ENCODE measurements around the gene MTCH1.

MTCH1 gene

DNA sequence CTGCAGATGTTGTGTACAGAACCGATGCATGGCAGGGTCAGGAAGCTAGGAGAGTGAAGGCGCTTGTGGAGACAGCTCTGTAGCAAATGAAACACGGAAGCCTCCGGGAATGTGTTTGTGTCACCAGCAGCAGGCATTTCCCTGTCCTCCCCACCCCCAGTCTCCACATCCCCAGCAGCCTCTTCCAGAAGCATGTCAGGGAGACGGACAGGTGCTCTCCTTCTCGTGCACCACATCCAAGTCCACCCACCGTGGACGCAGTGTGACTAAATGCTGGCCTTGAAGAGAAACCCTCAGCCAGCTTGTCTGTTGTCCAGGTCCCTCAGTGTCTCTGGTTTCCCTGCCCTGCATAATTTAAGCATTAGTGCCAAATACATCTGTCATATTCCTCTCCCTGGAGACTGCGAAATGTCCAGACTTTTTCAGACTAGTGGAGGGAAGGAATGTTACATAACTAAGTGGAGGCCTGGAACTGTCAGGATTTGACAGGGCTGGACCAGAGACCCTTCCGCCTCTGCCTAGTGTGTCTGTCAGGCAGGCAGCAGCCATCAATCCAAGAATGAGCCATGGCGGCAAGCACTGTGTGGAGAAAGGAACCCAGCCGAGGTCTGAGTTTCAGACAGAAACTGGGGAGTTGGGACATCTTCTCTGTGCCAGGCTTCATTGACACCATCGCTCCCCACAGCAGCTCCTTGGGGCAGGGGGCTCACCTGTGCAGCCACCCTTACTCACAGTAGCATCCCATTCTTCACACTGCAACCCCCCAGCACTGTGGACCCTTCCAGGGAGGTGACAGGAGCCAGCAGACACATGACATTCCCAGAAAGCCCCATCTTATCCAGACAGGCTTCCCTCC is 58.1 kb downstream of the MTCH1 start:
- Mint-ChIP-seq H3K4me1 (ENCODE audit: low read depth) (peaks cover 23% of the 10 kb centered on the region), H3K27me3 (no peaks in the 10 kb centered on the region), H3K36me3 (ENCODE audit: low read depth) (peaks cover 37% of the 10 kb centered on the region), H3K27ac (peak overlapping the region; percentile 62), H3K4me3 (no peak overlapping the region), H3K9me3 (no peaks in the 10 kb centered on the region)
- DNase-seq, result no peak

GRCh38 chr6:36926708-36927513 is 59.1 kb downstream of the MTCH1 start:
- Mint-ChIP-seq H3K4me1 (ENCODE audit: low read depth) (peaks cover 23% of the 10 kb centered on the region), H3K9me3 (no peaks in the 10 kb centered on the region), H3K27ac (peak overlapping the region; percentile 62), H3K27me3 (no peaks in the 10 kb centered on the region), H3K36me3 (ENCODE audit: low read depth) (peaks cover 42% of the 10 kb centered on the region), H3K4me3 (no peak overlapping the region)
- no peak for DNase-seq

DNA sequence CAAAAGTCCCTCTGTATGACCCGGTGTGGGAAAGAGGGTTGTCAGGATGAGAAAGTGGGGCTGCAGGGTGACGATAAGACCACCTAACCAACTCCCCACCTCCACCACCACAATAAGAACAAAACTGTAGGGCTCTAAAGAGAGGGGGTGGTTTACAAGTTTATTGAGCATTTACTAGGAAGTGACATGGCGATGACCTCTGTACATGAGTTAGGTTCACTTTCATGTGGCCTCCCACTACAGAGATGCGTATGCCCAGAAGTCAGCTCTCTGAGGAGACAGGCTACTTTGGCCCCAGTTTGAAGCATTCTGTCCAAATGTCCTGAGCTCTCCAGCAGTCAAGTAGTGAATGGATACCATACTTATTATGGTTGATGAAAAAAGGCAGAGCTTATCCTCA is 60.2 kb downstream of the MTCH1 start:
- Mint-ChIP-seq H3K4me3 (no peak overlapping the region), H3K4me1 (ENCODE audit: low read depth) (peaks cover 23% of the 10 kb centered on the region), H3K9me3 (no peaks in the 10 kb centered on the region), H3K27me3 (no peaks in the 10 kb centered on the region), H3K27ac (peak overlapping the region; percentile 83), H3K36me3 (ENCODE audit: low read depth) (peaks cover 48% of the 10 kb centered on the region)
- DNase-seq, result no peak

- no peaks in the 10 kb centered on the region for H3K9me3 Mint-ChIP-seq
- peaks cover 23% of the 10 kb centered on the region for H3K4me1 Mint-ChIP-seq (ENCODE audit: low read depth)
- no peaks in the 10 kb centered on the region for H3K27me3 Mint-ChIP-seq
- peak overlapping the region; percentile 83 for H3K27ac Mint-ChIP-seq
- no peak for DNase-seq
- peaks cover 58% of the 10 kb centered on the region for H3K36me3 Mint-ChIP-seq (ENCODE audit: low read depth)
- no peak overlapping the region for H3K4me3 Mint-ChIP-seq
Measured at GRCh38 chr6:36924778-36925374, 61.1 kb downstream of the MTCH1 start.

DNA sequence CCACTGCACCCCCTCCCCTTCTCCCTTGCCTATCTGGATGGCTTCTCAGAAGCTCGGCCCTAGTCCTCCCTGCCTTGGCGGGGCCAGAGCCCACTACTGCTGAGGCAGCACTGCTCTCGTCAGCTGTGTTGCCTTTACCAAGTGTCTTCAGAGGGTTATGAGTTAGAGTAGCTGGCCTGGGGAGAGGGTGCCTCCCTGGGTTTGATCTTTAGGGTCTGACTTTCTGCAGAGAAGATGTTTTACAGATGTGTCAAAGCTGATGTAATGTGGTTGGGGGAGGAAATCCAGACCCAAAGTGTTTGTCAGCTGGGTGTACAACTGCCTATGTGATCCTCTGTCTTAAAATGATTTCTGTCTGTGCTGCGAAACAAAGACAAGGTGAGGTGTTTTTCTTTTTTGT is 61.9 kb downstream of the MTCH1 start:
- Mint-ChIP-seq H3K27ac (peak overlapping the region; percentile 11), H3K27me3 (no peaks in the 10 kb centered on the region), H3K9me3 (no peaks in the 10 kb centered on the region), H3K36me3 (ENCODE audit: low read depth) (peaks cover 65% of the 10 kb centered on the region), H3K4me1 (ENCODE audit: low read depth) (peaks cover 23% of the 10 kb centered on the region), H3K4me3 (no peak overlapping the region)
- no peak for DNase-seq

GRCh38 chr6:36920546-36920945 is 65.5 kb downstream of the MTCH1 start:
- Mint-ChIP-seq H3K4me1 (ENCODE audit: low read depth) (peaks cover 19% of the 10 kb centered on the region), H3K36me3 (ENCODE audit: low read depth) (peaks cover 86% of the 10 kb centered on the region), H3K27ac (no peak overlapping the region), H3K27me3 (no peaks in the 10 kb centered on the region), H3K4me3 (no peak overlapping the region), H3K9me3 (no peaks in the 10 kb centered on the region)
- DNase-seq, result no peak

GRCh38 chr6:36920049-36920448 is 65.9 kb downstream of the MTCH1 start:
- H3K36me3 Mint-ChIP-seq (ENCODE audit: low read depth), result peaks cover 87% of the 10 kb centered on the region
- H3K4me1 Mint-ChIP-seq (ENCODE audit: low read depth), result peaks cover 18% of the 10 kb centered on the region
- no peak for DNase-seq

More at GRCh38 chr6:36920049-36920448, 65.9 kb downstream of the MTCH1 start:
- no peaks in the 10 kb centered on the region for H3K27me3 Mint-ChIP-seq
- no peak overlapping the region for H3K4me3 Mint-ChIP-seq
- no peaks in the 10 kb centered on the region for H3K9me3 Mint-ChIP-seq
- no peak overlapping the region for H3K27ac Mint-ChIP-seq
